H1 (cell line): ENCODE data around the gene PPP1R12B. TPM values are rescaled to one million over a fixed set of nuclear protein-coding genes. Genes with fewer than 3 reads are reported as not detected.

Source experiments
- CTCF ChIA-PET: fragments of 300-600 bp; sonication (Branson Sonifier 250); formaldehyde crosslinking; loops from one replicate; lab custom pipeline; 2021; ENCODE audit not compliant: partially characterized antibody; lab: Charles Lee
- POLR2A ChIA-PET: fragments of 300-600 bp; sonication (Branson Sonifier 250); formaldehyde crosslinking; loops from one replicate; lab custom pipeline; 2021; ENCODE audit warnings: inconsistent platforms; ENCODE audit not compliant: partially characterized antibody; lab: Charles Lee
- DNase-seq, 2 experiments: peaks; one replicate each; pipeline versions ENCODE4 v3.0.0 to v3.0.0-alpha.2; 2010 to 2022; ENCODE audit warnings: low spot score in 2 of 2, low read depth in 1 of 2, mixed read lengths in 1 of 2
- FAIRE-seq: peaks from 2 replicates; lab custom pipeline; 2011; peaks lifted over from hg19 to GRCh38; lab: Jason Lieb, UNC
- H2AFZ ChIP-seq: 2 replicates; pipeline ENCODE4 v1.8.1; 2012; ENCODE audit warnings: low read length, inconsistent platforms
- H2AK5ac ChIP-seq: 2 replicates; pipeline ENCODE4 v1.6.1; 2013; ENCODE audit warnings: low read depth, low read length
- H2BK120ac ChIP-seq: replicated peaks from 2 replicates; pipeline ENCODE3; 2013; ENCODE audit warnings: low read depth, low read length, inconsistent platforms
- H2BK12ac ChIP-seq: 2 replicates; pipeline ENCODE4 v1.6.1; 2013; ENCODE audit warnings: low read depth, low read length
- H2BK15ac ChIP-seq: 2 replicates; pipeline ENCODE4 v1.6.1; 2013; ENCODE audit warnings: low read length
- H2BK20ac ChIP-seq: 2 replicates; pipeline ENCODE4 v1.6.1; 2013; ENCODE audit warnings: low read length
- H2BK5ac ChIP-seq: 2 replicates; pipeline ENCODE4 v1.6.1; 2013; ENCODE audit warnings: low read depth, low read length
- H3K14ac ChIP-seq: 2 replicates; pipeline ENCODE4 v1.6.1; 2013; ENCODE audit warnings: inconsistent platforms; ENCODE audit not compliant: insufficient read length
- H3K18ac ChIP-seq: 2 replicates; pipeline ENCODE4 v1.6.1; 2013; ENCODE audit warnings: low read length; ENCODE audit errors: extremely low read depth
- H3K23ac ChIP-seq: 2 replicates; pipeline ENCODE4 v1.6.1; 2013; ENCODE audit warnings: inconsistent platforms; ENCODE audit not compliant: insufficient read length
- H3K23me2 ChIP-seq: 2 replicates; pipeline ENCODE4 v1.6.1; 2013; ENCODE audit warnings: low read depth, low read length
- H3K27ac ChIP-seq: 2 replicates; pipeline ENCODE4 v1.6.1; 2011; ENCODE audit warnings: low read depth, low read length, inconsistent platforms
- H3K27me3 ChIP-seq, 4 experiments: replicated peaks in 1 of 4; 1 replicate in 1 of 4; 2 replicates in 3 of 4; pipeline versions ENCODE4 v1.6.1 to v1.8.1; 2011 to 2013; ENCODE audit warnings: low read length in 3 of 4, mild to moderate bottlenecking in 3 of 4, inconsistent platforms in 2 of 4, mixed read lengths in 2 of 4, moderate library complexity in 1 of 4; ENCODE audit not compliant: control insufficient read depth in 3 of 4, insufficient read depth in 3 of 4; ENCODE audit errors: extremely low read depth in 1 of 4
- H3K36me3 ChIP-seq, 4 experiments: 2 replicates each; pipeline versions ENCODE4 v1.6.1 to v1.8.1; 2011 to 2013; ENCODE audit warnings: mild to moderate bottlenecking in 4 of 4, low read length in 3 of 4, moderate library complexity in 2 of 4, control low read depth in 1 of 4, inconsistent platforms in 1 of 4; ENCODE audit not compliant: insufficient read depth in 4 of 4, control insufficient read depth in 2 of 4
- H3K4ac ChIP-seq: replicated peaks from 2 replicates; pipeline ENCODE3; 2013; ENCODE audit warnings: low read length, low read depth, mixed read lengths, inconsistent platforms; ENCODE audit not compliant: insufficient read length
- H3K4me1 ChIP-seq, 4 experiments: replicated peaks in 1 of 4; 1 replicate in 1 of 4; 2 replicates in 3 of 4; pipeline versions ENCODE4 v1.6.1 to v1.8.1; 2011 to 2013; ENCODE audit warnings: low read length in 3 of 4, inconsistent platforms in 2 of 4, mixed read lengths in 1 of 4; ENCODE audit not compliant: insufficient read depth in 4 of 4, control insufficient read depth in 3 of 4
- H3K4me2 ChIP-seq, 2 experiments: 2 replicates each; pipeline versions ENCODE4 v1.6.1 to v1.8.1; 2011 to 2013; ENCODE audit warnings: low read depth in 2 of 2, low read length in 2 of 2, control low read depth in 1 of 2, inconsistent platforms in 1 of 2, mild to moderate bottlenecking in 1 of 2; ENCODE audit not compliant: insufficient read depth in 1 of 2
- H3K4me3 ChIP-seq, 4 experiments: fragments of 200-600, 300-600 bp in 1 of 4; sonication (generic), shearing (Covaris generic), sonication (Bioruptor Twin) in 1 of 4; 2 replicates each; pipeline versions ENCODE4 v1.5.1 to v1.8.1; 2011 to 2016; ENCODE audit warnings: low read length in 4 of 4, low read depth in 3 of 4, control low read depth in 2 of 4, inconsistent platforms in 2 of 4, mild to moderate bottlenecking in 2 of 4, mixed read lengths in 1 of 4, moderate library complexity in 1 of 4; ENCODE audit not compliant: insufficient read depth in 2 of 4; ENCODE audit errors: extremely low read depth in 1 of 4
- H3K56ac ChIP-seq: replicated peaks from 2 replicates; pipeline ENCODE3; 2013; ENCODE audit warnings: low read depth, mild to moderate bottlenecking, mixed read lengths, low read length, inconsistent platforms; ENCODE audit not compliant: insufficient read length
- H3K79me1 ChIP-seq: 2 replicates; pipeline ENCODE4 v1.6.1; 2013; ENCODE audit warnings: low read depth, low read length, control low read depth
- H3K79me2 ChIP-seq, 2 experiments: 2 replicates each; pipeline versions ENCODE4 v1.6.1 to v1.8.1; 2012 to 2013; ENCODE audit warnings: low read length in 2 of 2, mild to moderate bottlenecking in 2 of 2, inconsistent platforms in 1 of 2; ENCODE audit not compliant: insufficient read depth in 2 of 2, control insufficient read depth in 1 of 2
- H3K9ac ChIP-seq, 4 experiments: replicated peaks in 1 of 4; 1 replicate in 1 of 4; 2 replicates in 3 of 4; pipeline versions ENCODE4 v1.6.1 to v1.8.1; 2011 to 2013; ENCODE audit warnings: low read depth in 3 of 4, low read length in 3 of 4, control low read depth in 2 of 4, mild to moderate bottlenecking in 2 of 4, moderate library complexity in 2 of 4, inconsistent platforms in 1 of 4; ENCODE audit errors: extremely low read depth in 1 of 4
- H3K9me3 ChIP-seq, 2 experiments: 2 replicates each; pipeline versions ENCODE4 v1.6.1 to v1.8.1; 2012 to 2013; ENCODE audit warnings: mild to moderate bottlenecking in 2 of 2, moderate library complexity in 2 of 2, control low read depth in 1 of 2, inconsistent platforms in 1 of 2, low read depth in 1 of 2, low read length in 1 of 2, mixed read lengths in 1 of 2; ENCODE audit not compliant: insufficient read depth in 2 of 2
- H4K20me1 ChIP-seq, 2 experiments: replicated peaks in 1 of 2; 2 replicates each; pipeline versions ENCODE3 to v1.8.1; 2011 to 2013; ENCODE audit warnings: inconsistent platforms in 2 of 2, low read length in 2 of 2, mild to moderate bottlenecking in 1 of 2; ENCODE audit not compliant: insufficient read depth in 2 of 2, control insufficient read depth in 1 of 2
- H4K5ac ChIP-seq: 2 replicates; pipeline ENCODE4 v1.6.1; 2013; ENCODE audit warnings: low read length, low read depth, mixed read lengths, inconsistent platforms; ENCODE audit not compliant: insufficient read length
- H4K8ac ChIP-seq: 2 replicates; pipeline ENCODE4 v1.8.0; 2013; ENCODE audit warnings: mild to moderate bottlenecking, moderate library complexity, low read length, inconsistent platforms; ENCODE audit not compliant: insufficient read depth; ENCODE audit errors: extremely low read depth
- H4K91ac ChIP-seq: replicated peaks from 2 replicates; pipeline ENCODE3; 2013; ENCODE audit warnings: low read length, mixed read lengths, inconsistent platforms; ENCODE audit not compliant: insufficient read length
- CBX8 ChIP-seq: fragments of 300-800, 300-1000 bp; sonication (generic); IDR thresholded peaks from 2 replicates; pipeline ENCODE4 v1.7.1; 2016; ENCODE audit warnings: low read depth, low read length, borderline replicate concordance
- CEBPB ChIP-seq: IDR thresholded peaks from 2 replicates; pipeline ENCODE4 v1.6.1; 2012; ENCODE audit warnings: low read depth, low read length
- EGR1 ChIP-seq: IDR thresholded peaks from 2 replicates; pipeline ENCODE4 v1.6.1; 2011; ENCODE audit warnings: low read depth, low read length, borderline replicate concordance
- MAFK ChIP-seq: IDR thresholded peaks from 2 replicates; pipeline ENCODE4 v1.6.1; 2012; ENCODE audit warnings: low read depth, mild to moderate bottlenecking, improper control_type of control experiment, low read length
- SIN3A ChIP-seq, 2 experiments: IDR thresholded peaks in 1 of 2; conservative IDR thresholded peaks in 1 of 2; 2 replicates each; pipeline ENCODE4 v1.6.1; 2011 to 2012; ENCODE audit warnings: low read length in 2 of 2, improper control_type of control experiment in 1 of 2, low read depth in 1 of 2, mild to moderate bottlenecking in 1 of 2
- SIRT6 ChIP-seq: IDR thresholded peaks from one replicate; pipeline ENCODE4 v1.7.1; 2012; ENCODE audit warnings: low read length, inconsistent platforms
- SIX5 ChIP-seq: IDR thresholded peaks from 2 replicates; pipeline ENCODE4 v1.6.1; 2011; ENCODE audit warnings: mild to moderate bottlenecking, low read depth, low read length
- TAF1 ChIP-seq: IDR thresholded peaks from 2 replicates; pipeline ENCODE4 v1.6.1; 2011; ENCODE audit warnings: mild to moderate bottlenecking, low read depth, low read length
- WGBS, 2 experiments: shearing (Covaris generic) in 1 of 2; methylation state at CpG; one replicate each; pipeline versions ENCODE4 v1.1.6 to v1.1.7; 2013 to 2015; ENCODE audit warnings: low lambda C conversion rate in 2 of 2, mixed read lengths in 2 of 2, inconsistent platforms in 1 of 2, low coverage in 1 of 2, missing lambda C conversion rate in 1 of 2; ENCODE audit not compliant: insufficient replicate concordance in 2 of 2, insufficient coverage in 1 of 2, insufficient read length in 1 of 2; ENCODE audit errors: extremely low coverage in 1 of 2, missing lambda C conversion rate in 1 of 2; 5-methylcytosine and 5-hydroxymethylcytosine counted together
- polyA plus RNA-seq, 7 experiments: library from polyadenylated mRNA; depleted of rRNA in 3 of 7; stranded (reverse) in 5 of 7; unstranded in 2 of 7; fragments of >200 nt in 5 of 7; fragments of 200-250 nt in 2 of 7; gene quantifications; 1 replicate in 5 of 7; 2 replicates in 1 of 7; 4 replicates in 1 of 7; pipeline versions ENCODE4 v1.2.1 to v1.2.3, GENCODE V29; 2011 to 2013; ENCODE audit warnings: missing spikeins in 2 of 7, mixed read lengths in 2 of 7
- total RNA-seq: library from RNA; stranded (reverse); fragmentation: NEBNext Ultra II Directional; extraction: Animal tissue kit (Norgen Biotek cat#: 25700); gene quantifications from 2 replicates; pipeline ENCODE4 v1.2.1, GENCODE V29; 2021
- TF ChIP-seq, protein P1 (sequence below): IDR thresholded peaks from 2 replicates; pipeline ENCODE4 v1.6.1; 2012; ENCODE audit warnings: low read length, inconsistent platforms
- TF ChIP-seq, protein P2 (sequence below), 3 experiments: IDR thresholded peaks; 1 replicate in 2 of 3; 2 replicates in 1 of 3; pipeline versions ENCODE4 v1.5.1 to v1.6.1; 2011; ENCODE audit warnings: low read length in 3 of 3, mild to moderate bottlenecking in 3 of 3, inconsistent platforms in 2 of 3, low read depth in 1 of 3, moderate library complexity in 1 of 3; ENCODE audit not compliant: insufficient read depth in 1 of 3; ENCODE audit errors: control extremely low read depth in 1 of 3

The PPP1R12B gene
- total and polyA plus RNA-seq, 2 of the 8 experiments (the other 6 are each of a cell fraction or from before 2014, with no cell fraction given) = 7.9 to 18.7 TPM

DNA sequence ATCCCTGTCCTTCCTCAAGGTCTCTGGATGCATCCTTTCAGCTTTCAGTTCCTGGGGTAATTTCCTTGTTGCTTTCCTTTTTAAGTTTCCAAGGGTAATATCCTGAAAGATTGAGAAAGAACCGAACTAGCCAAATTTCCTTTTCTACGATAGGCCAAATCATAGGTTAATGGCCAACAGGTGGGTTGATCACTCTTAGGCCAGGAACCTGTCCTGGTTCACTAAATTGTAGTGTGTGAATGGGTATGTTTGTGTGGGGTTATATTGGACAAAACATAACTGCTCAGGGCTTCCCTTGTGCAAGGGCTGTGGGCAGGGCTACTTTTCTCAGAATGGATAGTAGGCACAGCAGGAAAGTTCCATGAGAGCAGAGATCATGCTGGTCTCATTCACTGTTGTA is 23.9 kb upstream of the PPP1R12B start:
- no peak overlapping the region for H4K5ac ChIP-seq
- no peak overlapping the region for H3K14ac ChIP-seq
- H2BK120ac ChIP-seq = no peak overlapping the region
- no peak overlapping the region for H3K27ac ChIP-seq
- no peaks in the 10 kb centered on the region for H3K27me3 ChIP-seq
- H3K23me2 ChIP-seq = no peaks in the 10 kb centered on the region
- H2BK5ac ChIP-seq = no peak overlapping the region
- H4K20me1 ChIP-seq = no peaks in the 10 kb centered on the region
- H2BK12ac ChIP-seq = no peak overlapping the region
- ChIA-PET CTCF (interaction anchor here (0.6 to 2.0 kb wide), 8 partner anchors 8 to 136 kb away, joined by 3 to 8 read pairs (median 4); no protein-coding TSS in a partner anchor), POLR2A (interaction anchor here (0.9 kb wide), 1 partner anchor 70 kb away, joined by 3 read pairs; no protein-coding TSS in a partner anchor)
- H2BK20ac ChIP-seq = no peak overlapping the region
- H3K4ac ChIP-seq = no peak overlapping the region
- H4K91ac ChIP-seq = no peak overlapping the region
- H3K18ac ChIP-seq = no peak overlapping the region
- no peak for DNase-seq
- no peak overlapping the region for H3K4me3 ChIP-seq
- H2AK5ac ChIP-seq = no peak overlapping the region
- 94% methylated on average over 2 of the region's 2 CpGs; no CpG with 5 or more reads in 1 of the 2 experiments for WGBS, 2 experiments
- H4K8ac ChIP-seq = no peak overlapping the region
- H2AFZ ChIP-seq = no peak overlapping the region
- no peak overlapping the region for H3K9ac ChIP-seq
- H3K79me1 ChIP-seq = no peaks in the 10 kb centered on the region
- H3K4me1 ChIP-seq = no peaks in the 10 kb centered on the region; a peak in 1 of 7 replicates
- H3K4me2 ChIP-seq = no peak overlapping the region
- H3K36me3 ChIP-seq = no peaks in the 10 kb centered on the region
- FAIRE-seq = no peak
- no peak overlapping the region for H2BK15ac ChIP-seq
- no peaks in the 10 kb centered on the region for H3K9me3 ChIP-seq
- H3K79me2 ChIP-seq = no peaks in the 10 kb centered on the region
- H3K56ac ChIP-seq = no peak overlapping the region
- H3K23ac ChIP-seq = no peak overlapping the region
- TF ChIP-seq CBX8 (no peak), SIN3A (conservative IDR thresholded peaks at IDR 0.05 in 1 of 2, IDR thresholded peaks at IDR 0.05 in 1 of 2; ENCODE audit: low read depth in 1 of 2, low read length in 2 of 2) (no peak), MAFK (no peak), EGR1 (no peak), TAF1 (no peak), SIX5 (no peak), SIRT6 (no peak), CEBPB (no peak)
- TF ChIP-seq, protein P1, sequence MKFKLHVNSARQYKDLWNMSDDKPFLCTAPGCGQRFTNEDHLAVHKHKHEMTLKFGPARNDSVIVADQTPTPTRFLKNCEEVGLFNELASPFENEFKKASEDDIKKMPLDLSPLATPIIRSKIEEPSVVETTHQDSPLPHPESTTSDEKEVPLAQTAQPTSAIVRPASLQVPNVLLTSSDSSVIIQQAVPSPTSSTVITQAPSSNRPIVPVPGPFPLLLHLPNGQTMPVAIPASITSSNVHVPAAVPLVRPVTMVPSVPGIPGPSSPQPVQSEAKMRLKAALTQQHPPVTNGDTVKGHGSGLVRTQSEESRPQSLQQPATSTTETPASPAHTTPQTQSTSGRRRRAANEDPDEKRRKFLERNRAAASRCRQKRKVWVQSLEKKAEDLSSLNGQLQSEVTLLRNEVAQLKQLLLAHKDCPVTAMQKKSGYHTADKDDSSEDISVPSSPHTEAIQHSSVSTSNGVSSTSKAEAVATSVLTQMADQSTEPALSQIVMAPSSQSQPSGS = no peak
- TF ChIP-seq, protein P2, sequence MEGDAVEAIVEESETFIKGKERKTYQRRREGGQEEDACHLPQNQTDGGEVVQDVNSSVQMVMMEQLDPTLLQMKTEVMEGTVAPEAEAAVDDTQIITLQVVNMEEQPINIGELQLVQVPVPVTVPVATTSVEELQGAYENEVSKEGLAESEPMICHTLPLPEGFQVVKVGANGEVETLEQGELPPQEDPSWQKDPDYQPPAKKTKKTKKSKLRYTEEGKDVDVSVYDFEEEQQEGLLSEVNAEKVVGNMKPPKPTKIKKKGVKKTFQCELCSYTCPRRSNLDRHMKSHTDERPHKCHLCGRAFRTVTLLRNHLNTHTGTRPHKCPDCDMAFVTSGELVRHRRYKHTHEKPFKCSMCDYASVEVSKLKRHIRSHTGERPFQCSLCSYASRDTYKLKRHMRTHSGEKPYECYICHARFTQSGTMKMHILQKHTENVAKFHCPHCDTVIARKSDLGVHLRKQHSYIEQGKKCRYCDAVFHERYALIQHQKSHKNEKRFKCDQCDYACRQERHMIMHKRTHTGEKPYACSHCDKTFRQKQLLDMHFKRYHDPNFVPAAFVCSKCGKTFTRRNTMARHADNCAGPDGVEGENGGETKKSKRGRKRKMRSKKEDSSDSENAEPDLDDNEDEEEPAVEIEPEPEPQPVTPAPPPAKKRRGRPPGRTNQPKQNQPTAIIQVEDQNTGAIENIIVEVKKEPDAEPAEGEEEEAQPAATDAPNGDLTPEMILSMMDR (IDR thresholded peaks at IDR 0.05; ENCODE audit: control extremely low read depth in 1 of 3, insufficient read depth in 1 of 3, low read depth in 1 of 3, low read length in 3 of 3) = no peak
